B cell (primary cell): Measurements from ENCODE around the gene MYOM1. TPM values are rescaled to one million over a fixed set of nuclear protein-coding genes. Genes with fewer than 3 reads are reported as not detected.

Experiments used
- ATAC-seq: fragments of 200-7000 bp; cut with Tn5 transposase; one replicate; pipeline ENCODE4 v1.10.0; 2021; ENCODE audit warnings: low read depth, mild to moderate bottlenecking, moderate number of reproducible peaks, moderate library complexity
- CTCF ChIA-PET: fragments of 350-600 bp; sonication (Branson Sonifier 250); formaldehyde crosslinking; loops from one replicate; lab custom pipeline; 2021; ENCODE audit warnings: antibody characterized with exemption, inconsistent platforms; lab: Charles Lee
- POLR2A ChIA-PET: fragments of 350-600 bp; sonication (Branson Sonifier 250); formaldehyde crosslinking; loops from one replicate; lab custom pipeline; 2021; ENCODE audit warnings: antibody characterized with exemption; lab: Charles Lee
- DNase-seq: peaks from one replicate; pipeline ENCODE4 v3.0.0; 2013
- H2AFZ ChIP-seq: 2 replicates; pipeline ENCODE4 v1.6.1; 2012; ENCODE audit warnings: mild to moderate bottlenecking, low read depth, low read length; ENCODE audit not compliant: insufficient read depth, poor library complexity, severe bottlenecking
- H3K27ac ChIP-seq, 2 donors: 1 replicate in 1 of 2; 2 replicates in 1 of 2; pipeline ENCODE4 v1.5.1; 2012 to 2013; ENCODE audit warnings: low read length in 2 of 2, mild to moderate bottlenecking in 2 of 2, moderate library complexity in 1 of 2
- H3K27me3 ChIP-seq, 4 experiments: fragments of 200-600 bp in 1 of 4; sonication (generic) in 1 of 4; replicated peaks in 1 of 4; 1 replicate in 2 of 4; 2 replicates in 2 of 4; pipeline versions ENCODE4 v1.6.1 to v1.7.0; 2013 to 2016; ENCODE audit warnings: low read length in 3 of 4, mild to moderate bottlenecking in 2 of 4, mixed read lengths in 1 of 4, moderate library complexity in 1 of 4; ENCODE audit not compliant: insufficient read depth in 4 of 4, control insufficient read depth in 3 of 4; ENCODE audit errors: control extremely low read depth in 1 of 4
- H3K36me3 ChIP-seq, 2 experiments: replicated peaks in 1 of 2; 1 replicate in 1 of 2; 2 replicates in 1 of 2; pipeline versions ENCODE4 v1.6.1 to v1.7.1; 2013; ENCODE audit warnings: low read length in 1 of 2; ENCODE audit not compliant: insufficient read depth in 2 of 2, control insufficient read depth in 1 of 2; ENCODE audit errors: control extremely low read depth in 1 of 2, extremely low read depth in 1 of 2
- H3K4me1 ChIP-seq, 2 donors: fragments of 200-600 bp in 1 of 2; sonication (generic) in 1 of 2; 1 replicate in 1 of 2; 2 replicates in 1 of 2; pipeline versions ENCODE4 v1.5.1 to v1.6.1; 2013 to 2017; ENCODE audit warnings: low read length in 2 of 2; ENCODE audit not compliant: control insufficient read depth in 2 of 2, insufficient read depth in 2 of 2
- H3K4me2 ChIP-seq: replicated peaks from 2 replicates; pipeline ENCODE3; 2012; ENCODE audit warnings: mild to moderate bottlenecking, low read depth, low read length; ENCODE audit not compliant: poor library complexity, severe bottlenecking
- H3K4me3 ChIP-seq, 5 experiments: fragments of 200-600 bp in 1 of 5; sonication (generic) in 1 of 5; 1 replicate in 3 of 5; 2 replicates in 2 of 5; pipeline versions ENCODE4 v1.5.1 to v1.7.0; 2011 to 2016; ENCODE audit warnings: low read length in 4 of 5, mild to moderate bottlenecking in 4 of 5, low read depth in 2 of 5, control low read depth in 1 of 5, moderate library complexity in 1 of 5; ENCODE audit not compliant: insufficient read depth in 1 of 5; ENCODE audit errors: control extremely low read depth in 1 of 5, extremely low read depth in 1 of 5
- H3K79me2 ChIP-seq: fragments of 200-600 bp; sonication (generic); one replicate; pipeline ENCODE4 v1.6.0; 2016; ENCODE audit warnings: low read length; ENCODE audit not compliant: control insufficient read depth, insufficient read depth
- H3K9ac ChIP-seq: fragments of 200-600 bp; sonication (generic); 2 replicates; pipeline ENCODE4 v1.6.1; 2017; ENCODE audit warnings: mild to moderate bottlenecking, low read length, moderate library complexity
- H3K9me3 ChIP-seq, 3 donors: one replicate each; pipeline versions ENCODE4 v1.6.1 to v1.7.1; 2013; ENCODE audit warnings: low read length in 2 of 3; ENCODE audit not compliant: control insufficient read depth in 2 of 3, insufficient read depth in 1 of 3; ENCODE audit errors: control extremely low read depth in 1 of 3
- H4K20me1 ChIP-seq: 2 replicates; pipeline ENCODE4 v1.6.0; 2012; ENCODE audit warnings: mild to moderate bottlenecking, low read length; ENCODE audit not compliant: insufficient read depth, control insufficient read depth, poor library complexity, severe bottlenecking
- H3K27ac Mint-ChIP-seq: one replicate; pipeline ENCODE4 v1.8.0; 2021; ENCODE audit warnings: mixed read lengths
- H3K27me3 Mint-ChIP-seq: one replicate; pipeline ENCODE4 v1.8.0; 2021; ENCODE audit warnings: mixed read lengths
- H3K4me1 Mint-ChIP-seq: one replicate; pipeline ENCODE4 v1.8.0; 2021; ENCODE audit warnings: mixed read lengths
- H3K4me3 Mint-ChIP-seq: one replicate; pipeline ENCODE4 v1.8.0; 2021; ENCODE audit warnings: mixed read lengths
- H3K9me3 Mint-ChIP-seq: one replicate; pipeline ENCODE4 v1.8.0; 2022; ENCODE audit warnings: mixed read lengths; ENCODE audit not compliant: insufficient read depth
- CTCF ChIP-seq: fragments of 200-600 bp; IDR thresholded peaks from one replicate; pipeline ENCODE4 v1.8.0; 2022; ENCODE audit warnings: antibody characterized with exemption, mild to moderate bottlenecking
- EZH2 ChIP-seq: IDR thresholded peaks from 2 replicates; pipeline ENCODE4 v1.6.1; 2012; ENCODE audit warnings: borderline replicate concordance, low read depth, mild to moderate bottlenecking, moderate library complexity, low read length; ENCODE audit not compliant: insufficient read depth, poor library complexity, severe bottlenecking
- WGBS: methylation state at CpG from one replicate; pipeline ENCODE4 v1.1.5; 2013; ENCODE audit warnings: missing lambda C conversion rate; ENCODE audit not compliant: insufficient coverage; 5-methylcytosine and 5-hydroxymethylcytosine counted together
- intact Hi-C: fragments of 100-400 bp; cut with micrococcal nuclease; formaldehyde crosslinking; loops from one replicate; pipeline ENCODE4 v1.10.0; 2022
- polyA plus RNA-seq: library from polyadenylated mRNA; depleted of rRNA; stranded (reverse); fragments of >200 nt; gene quantifications from 2 replicates; pipeline ENCODE4 v1.2.3, GENCODE V29; 2012
- total RNA-seq, 2 donors: library from RNA; stranded (reverse); fragments of 120-200 nt in 1 of 2; gene quantifications; 1 replicate in 1 of 2; 2 replicates in 1 of 2; pipeline versions ENCODE4 v1.2.3 to v1.2.4, GENCODE V29; 2013 to 2022

Gene MYOM1
- total and polyA plus RNA-seq, 2 donors (not counting 1 experiment from before 2014, with no cell fraction given), result 1.5 to 12.8 TPM

- no peaks in the 10 kb centered on the region for H4K20me1 ChIP-seq
- no peaks in the 10 kb centered on the region for H3K9me3 Mint-ChIP-seq
- no peaks in the 10 kb centered on the region for H3K27me3 ChIP-seq
- peaks cover 18% of the 10 kb centered on the region for H3K27me3 Mint-ChIP-seq
- H3K4me1 ChIP-seq, result no peaks in the 10 kb centered on the region
- intact Hi-C loops, result no loop called here
- no peak overlapping the region for H3K27ac Mint-ChIP-seq
- H3K36me3 ChIP-seq, result no peaks in the 10 kb centered on the region
- ATAC-seq, result no peak
- WGBS, result 95% methylated on average over 6 of the region's 6 CpGs
- ChIA-PET CTCF (interaction anchor here (1.1 kb wide), 1 partner anchor 9 kb away, joined by 3 read pairs; no protein-coding TSS in a partner anchor), POLR2A (no interaction called here)
- H3K4me3 ChIP-seq, result no peak overlapping the region
- H3K4me3 Mint-ChIP-seq, result no peak overlapping the region
- no peak overlapping the region for H2AFZ ChIP-seq
- H3K4me2 ChIP-seq, result no peak overlapping the region
- no peaks in the 10 kb centered on the region for H3K9me3 ChIP-seq
- no peak overlapping the region for H3K9ac ChIP-seq
- DNase-seq, result no peak
- no peaks in the 10 kb centered on the region for H3K79me2 ChIP-seq
- H3K27ac ChIP-seq, result no peak overlapping the region
- TF ChIP-seq EZH2 (no peak), CTCF (no peak)
- H3K4me1 Mint-ChIP-seq, result peaks cover 3% of the 10 kb centered on the region
These were observed 165.6 kb downstream of the MYOM1 start for GRCh38 chr18:3054214-3054613.

GRCh38 chr18:3053081-3053480, 166.7 kb downstream of the MYOM1 start:
- Histone ChIP-seq H3K79me2 (no peaks in the 10 kb centered on the region), H3K27ac (no peak overlapping the region), H4K20me1 (no peaks in the 10 kb centered on the region), H3K36me3 (no peaks in the 10 kb centered on the region), H2AFZ (no peak overlapping the region), H3K4me3 (no peak overlapping the region), H3K9ac (no peak overlapping the region), H3K27me3 (no peaks in the 10 kb centered on the region), H3K4me1 (no peaks in the 10 kb centered on the region), H3K9me3 (no peaks in the 10 kb centered on the region), H3K4me2 (no peak overlapping the region)
- no peaks in the 10 kb centered on the region for H3K4me1 Mint-ChIP-seq
- CTCF ChIA-PET, result interaction anchor here (1.1 kb wide), 1 partner anchor 10 kb away, joined by 3 read pairs; no protein-coding TSS in a partner anchor
- H3K27ac Mint-ChIP-seq, result no peak overlapping the region
- H3K9me3 Mint-ChIP-seq, result no peaks in the 10 kb centered on the region
- H3K27me3 Mint-ChIP-seq, result peaks cover 20% of the 10 kb centered on the region
- POLR2A ChIA-PET, result no interaction called here
- WGBS, result 97% methylated on average over 4 of the region's 4 CpGs
- intact Hi-C loops, result no loop called here
- DNase-seq (no peak), ATAC-seq (no peak)
- no peak for TF ChIP-seq CTCF
- TF ChIP-seq EZH2, result no peak
- no peak overlapping the region for H3K4me3 Mint-ChIP-seq
